Measurements from ENCODE around the gene GPC1.

GRCh38 chr2:240395448-240395847, 40.0 kb upstream of the GPC1 start:
- TF ChIP-seq POLR2A (IDR thresholded peaks at IDR 0.05) (no peak), CTCF (IDR thresholded peaks at IDR 0.05) (no peak)

Data from right lobe of liver (tissue), 4 donors.